ENCODE results near the gene RUFY3.
"Not testable (repeated sequence)": the region's sequence is repeated elsewhere in the genome, so short reads cannot be mapped to it uniquely, and the experiment has no call there.

RUFY3 gene

DNA sequence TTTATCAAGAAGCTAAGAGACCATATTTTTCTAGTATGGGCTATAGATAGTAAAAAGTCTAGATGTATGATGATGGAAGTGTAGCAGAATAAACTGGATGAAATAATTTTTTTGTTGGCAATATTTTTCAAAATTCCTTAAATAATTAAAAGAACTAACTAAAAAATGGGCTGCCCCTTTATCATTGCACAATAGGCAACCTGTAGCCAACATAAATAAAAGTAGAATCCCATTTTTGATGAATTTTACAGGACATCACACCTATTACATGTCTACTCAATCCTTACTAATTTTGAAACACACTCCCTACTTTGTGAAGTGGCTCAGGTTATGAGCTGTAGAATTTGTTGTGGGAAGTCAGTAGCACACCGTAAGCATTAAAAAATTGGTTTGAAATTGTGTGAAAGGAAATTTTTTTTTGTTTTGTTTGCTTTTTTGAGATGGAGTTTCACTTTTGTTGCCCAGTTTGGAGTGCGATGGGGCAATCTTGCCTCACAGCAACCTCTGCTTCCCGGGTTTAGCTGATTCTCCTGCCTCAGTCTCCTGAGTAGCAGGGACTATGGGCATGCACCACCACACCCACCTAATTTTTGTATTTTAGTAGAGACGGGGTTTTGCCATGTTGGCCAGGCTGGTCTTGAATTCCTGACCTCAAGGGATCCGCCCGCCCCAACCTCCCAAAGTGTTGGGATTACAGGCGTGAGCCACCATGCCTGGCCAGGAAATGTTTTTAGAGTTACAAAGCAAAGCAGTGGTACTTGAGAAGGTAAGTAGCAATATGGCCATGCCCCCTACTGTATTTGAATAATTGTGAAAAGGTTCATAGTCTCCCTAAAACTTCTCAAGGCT is 8.9 kb upstream of the RUFY3 start:
- Mint-ChIP-seq H3K36me3 (no peaks in the 10 kb centered on the region), H3K4me3 (peak overlapping the region; percentile 8), H3K27me3 (no peaks in the 10 kb centered on the region), H3K9me3 (no peaks in the 10 kb centered on the region), H3K27ac (peak overlapping the region; percentile 83), H3K4me1 (peaks cover 47% of the 10 kb centered on the region)
- ATAC-seq (ENCODE audit: low read depth) (no peak), DNase-seq (ENCODE audit: low spot score in 2 of 2) (no peak)

DNA sequence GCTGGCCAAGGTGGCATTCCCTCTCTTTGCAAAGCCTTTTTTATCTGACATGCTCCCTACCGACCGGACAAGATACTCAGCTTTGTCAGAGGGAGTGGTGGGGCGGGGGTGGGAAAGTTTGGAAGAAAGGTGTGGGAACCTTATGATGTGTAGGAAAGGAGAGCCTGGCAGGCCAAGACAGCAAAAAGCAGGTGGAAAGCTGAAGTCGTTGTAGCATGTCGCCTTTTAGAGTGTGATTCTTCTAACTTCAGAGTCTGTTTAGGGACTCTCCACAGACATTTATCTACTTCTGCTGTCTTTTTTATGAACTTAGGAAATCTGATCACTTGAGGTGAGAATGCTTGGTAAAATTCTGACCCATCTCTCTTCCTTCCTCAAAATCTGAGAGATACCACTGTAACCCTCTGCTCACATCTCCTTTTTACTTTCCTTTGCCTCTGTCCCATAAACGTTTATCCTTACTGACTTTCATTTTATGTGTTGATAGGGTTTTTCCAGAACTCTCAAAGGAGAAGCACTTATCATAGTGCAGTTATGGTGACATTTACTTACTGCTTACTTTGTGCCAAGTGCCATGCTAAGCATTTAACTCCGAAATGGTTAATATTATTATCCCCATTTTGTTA is 8.2 kb upstream of the RUFY3 start:
- ATAC-seq (ENCODE audit: low read depth) (peak; percentile 90), DNase-seq (ENCODE audit: low spot score in 2 of 2) (peak in 1 of 2 donors; percentile 34)
- H3K9me3 Mint-ChIP-seq = no peaks in the 10 kb centered on the region
- peaks cover 47% of the 10 kb centered on the region for H3K4me1 Mint-ChIP-seq
- peak overlapping the region; percentile 48 for H3K4me3 Mint-ChIP-seq
- H3K27ac Mint-ChIP-seq = peak overlapping the region; percentile 58
- no peaks in the 10 kb centered on the region for H3K27me3 Mint-ChIP-seq
- no peaks in the 10 kb centered on the region for H3K36me3 Mint-ChIP-seq

DNA sequence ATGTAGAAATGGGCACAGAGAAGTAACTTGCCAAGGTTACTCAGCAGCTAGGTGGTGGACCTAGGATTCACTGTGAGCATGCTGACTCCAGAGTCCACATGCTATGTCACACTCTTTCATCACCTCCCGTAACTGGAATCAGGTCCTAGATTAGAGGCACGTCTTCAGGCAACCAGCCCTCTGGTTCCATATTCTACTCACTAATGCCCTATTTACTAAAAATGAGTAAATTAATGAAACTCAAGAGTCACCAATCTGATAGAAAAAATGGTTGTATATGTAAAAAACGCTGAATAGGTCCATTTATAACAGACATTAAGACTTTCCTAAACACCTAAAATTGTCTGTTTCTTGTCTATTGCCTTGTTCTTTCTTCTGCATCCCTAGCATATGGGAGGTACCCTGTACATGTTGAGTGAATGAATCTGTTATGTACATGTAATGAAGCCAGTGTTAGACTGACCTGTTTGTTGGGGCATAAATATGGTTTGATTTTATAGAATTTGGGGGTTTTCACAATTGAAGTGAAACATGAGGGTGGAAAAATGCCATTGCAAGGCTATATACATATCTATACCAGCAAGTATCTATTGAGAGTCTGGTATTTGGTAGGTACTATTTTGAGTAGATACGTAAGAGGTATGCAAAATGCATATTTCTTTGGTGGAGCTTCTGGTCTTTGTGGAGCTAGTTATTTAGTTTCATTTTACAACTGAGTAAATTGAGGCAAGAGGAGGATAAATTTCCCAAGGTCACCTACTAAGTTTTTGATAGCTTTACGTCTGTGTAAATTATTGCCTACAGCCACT is 7.5 kb upstream of the RUFY3 start:
- peaks cover 45% of the 10 kb centered on the region for H3K4me1 Mint-ChIP-seq
- ATAC-seq (ENCODE audit: low read depth) (peak; percentile 13), DNase-seq (ENCODE audit: low spot score in 2 of 2) (no peak)
- H3K27me3 Mint-ChIP-seq = no peaks in the 10 kb centered on the region
- H3K4me3 Mint-ChIP-seq = peak overlapping the region; percentile 48
- no peaks in the 10 kb centered on the region for H3K36me3 Mint-ChIP-seq
- peak overlapping the region; percentile 58 for H3K27ac Mint-ChIP-seq
- H3K9me3 Mint-ChIP-seq = no peaks in the 10 kb centered on the region

DNA sequence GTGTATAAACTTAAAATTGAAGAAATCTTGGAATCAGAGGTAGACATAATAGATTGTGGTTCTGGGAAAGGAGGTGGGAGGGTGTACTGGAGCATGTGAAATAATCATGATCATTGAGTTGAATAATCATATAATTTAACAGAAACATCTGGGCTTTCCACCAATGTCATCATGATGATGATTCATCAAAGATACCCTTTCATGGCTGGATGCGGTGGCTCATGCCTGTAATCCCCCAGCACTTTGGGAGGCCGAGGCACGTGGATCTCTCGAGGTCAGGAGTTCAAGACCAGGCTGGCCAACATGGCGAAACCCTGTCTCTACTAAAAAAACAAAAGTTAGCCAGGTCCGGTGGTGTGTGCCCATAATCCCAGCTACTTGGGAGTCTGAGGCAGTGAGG is 6.7 kb upstream of the RUFY3 start:
- Mint-ChIP-seq H3K4me3 (peak overlapping the region; percentile 53), H3K36me3 (no peaks in the 10 kb centered on the region), H3K4me1 (peaks cover 45% of the 10 kb centered on the region), H3K9me3 (no peaks in the 10 kb centered on the region), H3K27me3 (no peaks in the 10 kb centered on the region), H3K27ac (peak overlapping the region; percentile 58)
- ATAC-seq (ENCODE audit: low read depth) (no peak), DNase-seq (ENCODE audit: low spot score in 2 of 2) (no peak)

DNA sequence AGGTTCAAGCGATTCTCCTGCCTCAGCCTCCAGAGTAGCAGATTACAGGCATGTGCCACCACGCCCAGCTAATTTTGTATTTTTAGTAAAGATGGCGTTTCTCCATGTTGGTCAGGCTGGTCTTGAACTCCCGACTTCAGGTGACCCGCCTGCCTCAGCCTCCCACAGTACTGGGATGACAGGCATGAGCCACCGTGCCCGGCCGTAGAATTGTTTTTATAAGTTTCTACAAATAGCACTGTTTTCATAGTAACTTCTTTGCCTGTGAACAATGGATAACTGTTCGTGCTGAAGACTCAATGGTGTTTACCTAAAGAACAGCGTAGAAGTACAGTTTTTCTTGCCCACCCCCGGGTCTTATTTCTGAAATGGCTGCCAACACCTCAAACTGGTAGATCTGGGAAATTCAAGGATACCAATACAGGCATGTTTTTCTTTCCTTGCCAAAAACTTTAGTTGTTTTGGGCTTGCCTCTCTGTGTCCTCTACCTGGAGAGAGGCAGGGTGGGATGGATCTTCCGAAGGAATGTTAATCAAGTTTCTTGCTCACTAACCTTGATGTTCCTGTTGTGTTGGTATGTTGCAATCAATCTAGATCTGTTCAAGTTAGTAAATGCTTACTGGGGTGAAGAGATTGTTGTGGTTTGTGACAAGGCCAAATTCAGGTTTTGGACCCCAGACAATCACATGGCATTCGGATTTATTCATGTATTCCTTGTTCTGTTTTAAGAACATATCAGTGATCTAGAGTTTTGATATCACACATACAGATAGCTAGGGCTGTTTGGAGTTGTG is 2.8 kb upstream of the RUFY3 start:
- no peak for ATAC-seq (ENCODE audit: low read depth)
- H3K4me3 Mint-ChIP-seq = no peak overlapping the region
- no peaks in the 10 kb centered on the region for H3K27me3 Mint-ChIP-seq
- H3K4me1 Mint-ChIP-seq = peaks cover 27% of the 10 kb centered on the region
- H3K36me3 Mint-ChIP-seq = no peaks in the 10 kb centered on the region
- no peaks in the 10 kb centered on the region for H3K9me3 Mint-ChIP-seq
- DNase-seq (ENCODE audit: low spot score in 2 of 2) = no peak
- H3K27ac Mint-ChIP-seq = no peak overlapping the region

DNA sequence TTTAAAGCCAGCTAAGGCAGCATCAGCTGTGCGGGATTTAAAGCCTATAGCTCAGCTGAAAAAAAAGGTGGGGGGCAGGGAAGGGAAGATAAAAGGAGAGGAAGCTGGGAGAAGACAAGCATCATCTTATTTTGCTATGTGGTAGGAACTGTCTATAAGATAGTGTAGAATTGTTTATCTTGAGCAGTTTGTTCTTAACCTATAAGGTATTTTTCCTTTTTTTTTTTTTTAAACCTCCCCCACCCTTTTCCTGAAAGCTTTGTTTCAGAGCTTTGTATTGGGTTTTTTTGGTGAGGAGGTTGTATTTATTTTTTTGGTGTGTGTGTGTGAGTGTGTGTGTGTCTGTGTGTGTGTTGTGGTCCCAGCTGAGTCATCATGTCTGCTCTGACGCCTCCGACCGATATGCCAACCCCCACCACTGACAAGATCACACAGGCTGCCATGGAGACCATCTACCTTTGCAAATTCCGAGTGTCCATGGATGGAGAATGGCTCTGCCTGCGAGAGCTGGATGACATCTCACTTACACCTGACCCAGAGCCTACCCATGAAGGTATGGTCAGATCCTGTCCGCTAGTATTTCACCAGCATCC is 531 bp downstream of the RUFY3 start:
- Mint-ChIP-seq H3K4me1 (peaks cover 16% of the 10 kb centered on the region), H3K9me3 (no peaks in the 10 kb centered on the region), H3K27me3 (no peaks in the 10 kb centered on the region), H3K4me3 (no peak overlapping the region), H3K27ac (no peak overlapping the region), H3K36me3 (no peaks in the 10 kb centered on the region)
- ATAC-seq (ENCODE audit: low read depth) (no peak), DNase-seq (ENCODE audit: low spot score in 2 of 2) (no peak)

DNA sequence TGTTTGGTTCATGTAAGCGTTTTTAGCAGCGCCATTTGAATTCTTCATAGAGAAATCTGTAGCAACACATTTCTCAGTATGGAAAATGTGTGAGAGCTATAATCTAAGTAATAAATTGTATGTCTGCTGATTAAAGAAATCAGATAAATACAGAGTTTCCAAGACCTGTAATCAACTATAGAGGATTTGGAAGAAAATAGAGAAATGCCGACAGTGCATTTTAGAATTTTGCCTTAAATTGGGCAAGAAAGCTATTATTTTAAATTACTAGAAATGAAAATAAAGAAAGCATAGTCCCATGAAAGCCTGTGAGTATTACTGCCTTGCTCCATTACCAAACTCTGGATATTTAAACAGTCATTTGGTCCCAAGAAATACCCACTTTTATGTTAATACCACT is 2.7 kb downstream of the RUFY3 start:
- peaks cover 12% of the 10 kb centered on the region for H3K4me1 Mint-ChIP-seq
- DNase-seq (ENCODE audit: low spot score in 2 of 2) = no peak
- ATAC-seq (ENCODE audit: low read depth) = no peak
- no peaks in the 10 kb centered on the region for H3K27me3 Mint-ChIP-seq
- H3K9me3 Mint-ChIP-seq = no peaks in the 10 kb centered on the region
- H3K27ac Mint-ChIP-seq = no peak overlapping the region
- H3K4me3 Mint-ChIP-seq = no peak overlapping the region
- H3K36me3 Mint-ChIP-seq = no peaks in the 10 kb centered on the region

DNA sequence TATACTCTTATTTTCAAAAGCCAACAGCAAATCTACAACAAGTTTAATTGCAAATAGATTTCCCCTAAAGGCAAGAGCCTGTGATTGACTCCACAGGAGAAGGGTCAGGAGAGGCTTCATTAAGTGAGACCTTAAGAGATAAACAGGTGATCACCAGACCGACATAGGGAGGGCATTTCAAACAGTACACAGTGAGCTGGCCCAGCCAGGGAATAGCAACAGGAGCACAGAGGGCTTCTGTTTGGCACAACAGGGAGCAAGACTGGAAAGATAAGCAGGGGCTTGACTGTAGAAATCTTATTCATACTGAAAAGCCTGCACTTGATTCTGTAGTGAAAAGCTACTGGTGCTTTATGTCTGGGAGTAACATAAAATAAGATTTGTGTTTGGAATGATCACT is 3.9 kb downstream of the RUFY3 start:
- Mint-ChIP-seq H3K36me3 (no peaks in the 10 kb centered on the region), H3K4me3 (no peak overlapping the region), H3K27ac (no peak overlapping the region), H3K9me3 (no peaks in the 10 kb centered on the region), H3K27me3 (no peaks in the 10 kb centered on the region), H3K4me1 (peaks cover 7% of the 10 kb centered on the region)
- DNase-seq (ENCODE audit: low spot score in 2 of 2) (no peak), ATAC-seq (ENCODE audit: low read depth) (no peak)

DNA sequence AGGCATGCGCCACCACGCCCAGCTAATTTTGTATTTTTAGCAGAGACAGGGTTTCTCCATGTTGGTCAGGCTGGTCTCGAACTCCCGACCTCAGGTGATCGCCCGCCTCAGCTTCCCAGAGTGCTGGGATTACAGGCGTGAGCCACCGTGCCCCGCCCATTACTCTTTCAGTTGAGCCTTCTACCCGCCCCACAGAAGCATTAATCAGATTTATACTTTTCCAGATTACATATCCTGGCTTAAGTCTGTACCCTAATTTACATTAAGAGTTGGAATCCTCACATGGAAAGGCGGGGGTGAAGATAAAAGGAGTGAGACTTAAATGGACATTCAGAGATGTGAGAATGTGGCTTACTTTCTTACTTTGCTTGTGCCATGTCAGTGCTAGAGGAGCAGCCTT is 4.8 kb downstream of the RUFY3 start:
- H3K9me3 Mint-ChIP-seq; ATAC-seq (ENCODE audit: low read depth); H3K27ac Mint-ChIP-seq; H3K4me3 Mint-ChIP-seq; H3K36me3 Mint-ChIP-seq; H3K4me1 Mint-ChIP-seq; H3K27me3 Mint-ChIP-seq; DNase-seq (ENCODE audit: low spot score in 2 of 2): not testable (repeated sequence)

DNA sequence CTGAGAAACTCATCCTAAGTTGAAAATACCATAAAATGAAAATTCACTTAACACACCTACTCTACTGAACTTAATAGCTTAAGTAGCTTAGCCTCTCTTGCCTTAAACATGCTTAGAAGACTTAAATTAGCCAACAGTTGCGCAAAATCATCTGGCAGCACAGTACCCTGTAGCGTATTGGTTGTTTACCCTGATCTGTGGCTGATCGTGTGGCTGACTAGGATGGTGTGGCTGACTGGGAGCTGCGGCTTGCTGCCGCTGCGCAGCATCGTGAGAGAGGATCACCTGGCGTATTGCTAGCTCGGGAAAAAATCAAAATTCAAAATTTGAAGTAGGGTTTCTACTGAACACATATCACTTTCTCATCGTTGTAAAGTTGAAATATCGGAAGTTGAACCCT is 6.3 kb downstream of the RUFY3 start:
- H3K27ac Mint-ChIP-seq = no peak overlapping the region
- H3K9me3 Mint-ChIP-seq = no peaks in the 10 kb centered on the region
- DNase-seq (ENCODE audit: low spot score in 2 of 2) = no peak
- H3K27me3 Mint-ChIP-seq = no peaks in the 10 kb centered on the region
- no peak overlapping the region for H3K4me3 Mint-ChIP-seq
- peaks cover 7% of the 10 kb centered on the region for H3K4me1 Mint-ChIP-seq
- no peak for ATAC-seq (ENCODE audit: low read depth)
- no peaks in the 10 kb centered on the region for H3K36me3 Mint-ChIP-seq

DNA sequence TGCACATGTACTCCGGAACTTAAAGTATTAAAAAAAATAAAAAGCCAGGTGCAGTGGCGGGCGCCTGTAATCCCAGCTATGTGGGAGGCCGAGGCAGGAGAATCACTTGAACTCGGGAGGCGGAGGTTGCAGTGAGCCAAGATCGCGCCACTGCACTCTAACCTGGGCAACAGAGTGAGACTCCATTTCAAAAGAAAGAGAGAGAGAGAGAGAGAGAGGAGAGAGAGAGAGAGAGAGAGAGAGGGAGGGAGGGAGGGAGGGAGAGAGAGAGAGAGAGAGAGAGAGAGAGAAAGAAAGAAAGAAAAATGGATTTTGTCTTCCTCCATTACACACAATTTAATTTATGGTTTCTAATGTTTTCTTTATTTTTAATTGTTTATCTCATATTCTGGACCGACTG is 11.1 kb downstream of the RUFY3 start:
- not testable (repeated sequence) for DNase-seq (ENCODE audit: low spot score in 2 of 2); H3K9me3 Mint-ChIP-seq; H3K27me3 Mint-ChIP-seq; H3K36me3 Mint-ChIP-seq; ATAC-seq (ENCODE audit: low read depth)
- Mint-ChIP-seq H3K27ac (peak overlapping the region; percentile 86), H3K4me1 (peaks cover 23% of the 10 kb centered on the region), H3K4me3 (peak overlapping the region; percentile 17)

DNA sequence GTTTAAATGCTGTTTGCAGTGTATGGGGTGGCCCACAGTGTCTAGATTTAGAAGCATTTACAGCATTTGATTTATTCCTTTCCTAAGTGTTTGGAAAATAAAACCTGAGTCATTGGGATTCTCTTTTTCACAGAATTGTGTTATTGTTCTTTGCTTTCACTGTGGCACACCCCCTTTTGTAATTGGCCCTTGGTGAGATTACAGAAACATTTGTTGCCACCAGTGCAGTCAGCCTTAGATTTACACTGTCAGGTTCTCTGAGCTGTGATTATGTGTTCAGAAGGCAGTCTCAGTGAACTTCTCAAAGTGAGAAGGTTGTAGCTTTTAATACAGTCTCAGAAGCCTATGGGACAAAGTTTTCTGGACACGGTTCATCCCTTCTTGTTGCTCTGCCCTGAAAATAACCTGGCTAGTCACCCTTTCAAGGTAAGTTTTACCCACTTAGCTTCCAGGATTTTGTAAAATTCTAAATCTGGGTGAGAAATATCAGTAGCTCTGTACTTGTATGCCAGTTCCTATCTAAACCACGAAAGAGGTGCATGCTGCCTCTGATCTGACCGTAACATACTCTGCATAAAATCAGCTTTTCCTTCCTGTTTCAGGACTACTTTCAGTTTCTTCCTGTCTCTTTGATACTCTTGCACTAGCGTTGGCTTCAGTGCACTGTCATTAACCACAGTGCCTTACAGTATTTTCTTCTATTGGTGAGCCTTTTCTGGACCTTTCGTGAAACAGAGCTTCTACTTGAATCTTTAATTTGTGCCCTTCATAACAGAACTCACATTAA is 12.6 kb downstream of the RUFY3 start:
- peak overlapping the region; percentile 78 for H3K27ac Mint-ChIP-seq
- no peaks in the 10 kb centered on the region for H3K9me3 Mint-ChIP-seq
- peak; percentile 95 for ATAC-seq (ENCODE audit: low read depth)
- H3K4me3 Mint-ChIP-seq = peak overlapping the region; percentile 81
- peaks cover 20% of the 10 kb centered on the region for H3K4me1 Mint-ChIP-seq
- H3K27me3 Mint-ChIP-seq = no peaks in the 10 kb centered on the region
- no peaks in the 10 kb centered on the region for H3K36me3 Mint-ChIP-seq
- peak in 1 of 2 donors; percentile 43 for DNase-seq (ENCODE audit: low spot score in 2 of 2)

DNA sequence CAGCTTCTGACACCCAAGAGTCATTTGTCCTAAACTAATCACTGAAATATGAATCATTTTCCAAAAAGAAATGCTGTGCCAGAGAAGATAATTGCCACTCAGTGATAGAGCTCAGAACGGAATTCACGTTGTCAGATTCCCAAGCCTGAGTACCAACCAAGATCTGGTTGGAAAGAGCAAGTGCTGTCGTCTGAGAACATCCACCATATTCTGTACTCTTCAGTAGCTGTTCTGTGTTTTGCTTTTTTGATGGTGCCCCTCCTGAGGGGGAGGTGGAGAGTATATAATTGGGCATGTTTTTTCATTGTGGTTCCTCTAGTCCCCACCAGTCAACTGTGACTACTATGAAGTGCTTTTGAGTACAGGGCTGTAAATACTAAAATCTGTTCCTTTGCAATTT is 13.2 kb downstream of the RUFY3 start:
- H3K4me1 Mint-ChIP-seq = peaks cover 20% of the 10 kb centered on the region
- H3K4me3 Mint-ChIP-seq = peak overlapping the region; percentile 81
- DNase-seq (ENCODE audit: low spot score in 2 of 2) (no peak), ATAC-seq (ENCODE audit: low read depth) (peak; percentile 41)
- no peaks in the 10 kb centered on the region for H3K36me3 Mint-ChIP-seq
- H3K9me3 Mint-ChIP-seq = no peaks in the 10 kb centered on the region
- no peaks in the 10 kb centered on the region for H3K27me3 Mint-ChIP-seq
- H3K27ac Mint-ChIP-seq = peak overlapping the region; percentile 78
